Stimulated activated CD4-positive, alpha-beta T cell treated with anti-CD3 and anti-CD28 coated beads, Interleukin-15, amount 100 ng/mL, for 1 hour (primary cell): Measurements from ENCODE around the gene WHRN.

Source experiments
- DNase-seq, 2 donors: peaks; one replicate each; pipeline ENCODE4 v3.0.0-alpha.2; 2020; ENCODE audit warnings: low read depth in 1 of 2, low spot score in 1 of 2

The WHRN gene

GRCh38 chr9:114425126-114425525, 80.1 kb downstream of the WHRN start:
- DNase-seq: no peak

GRCh38 chr9:114424126-114424525, 81.1 kb downstream of the WHRN start:
- no peak for DNase-seq

- DNase-seq: no peak
These were observed 82.1 kb downstream of the WHRN start for GRCh38 chr9:114423181-114423580.

GRCh38 chr9:114421147-114421546, 84.1 kb downstream of the WHRN start:
- DNase-seq: no peak

GRCh38 chr9:114419796-114420195, 85.5 kb downstream of the WHRN start:
- no peak for DNase-seq

GRCh38 chr9:114418053-114418452, 87.2 kb downstream of the WHRN start:
- DNase-seq: no peak

GRCh38 chr9:114417511-114417910, 87.8 kb downstream of the WHRN start:
- no peak for DNase-seq

- no peak for DNase-seq
These were observed 88.4 kb downstream of the WHRN start for GRCh38 chr9:114416906-114417305.

- DNase-seq: no peak
These were observed 89.0 kb downstream of the WHRN start for GRCh38 chr9:114416290-114416689.

GRCh38 chr9:114414346-114414745, 90.9 kb downstream of the WHRN start:
- DNase-seq: no peak

GRCh38 chr9:114413861-114414301, 91.4 kb downstream of the WHRN start:
- no peak for DNase-seq

- DNase-seq: no peak
These were observed 93.1 kb downstream of the WHRN start for GRCh38 chr9:114412048-114412683.

- DNase-seq: no peak
These were observed 93.8 kb downstream of the WHRN start for GRCh38 chr9:114411452-114411851.

GRCh38 chr9:114410910-114411309, 94.4 kb downstream of the WHRN start:
- no peak for DNase-seq

GRCh38 chr9:114409842-114410241, 95.4 kb downstream of the WHRN start:
- no peak for DNase-seq

GRCh38 chr9:114409103-114409780, 96.0 kb downstream of the WHRN start:
- no peak for DNase-seq

- DNase-seq: no peak
These were observed 96.6 kb downstream of the WHRN start for GRCh38 chr9:114408645-114409044.

GRCh38 chr9:114407889-114408288, 97.4 kb downstream of the WHRN start:
- DNase-seq: no peak

- DNase-seq: no peak
These were observed 98.8 kb downstream of the WHRN start for GRCh38 chr9:114406441-114406840.

- peak; percentile 48 to 62 for DNase-seq
These were observed 99.8 kb downstream of the WHRN start for GRCh38 chr9:114405294-114406034.

GRCh38 chr9:114404531-114404930, 100.7 kb downstream of the WHRN start:
- DNase-seq: no peak

- DNase-seq: no peak
These were observed 102.0 kb downstream of the WHRN start for GRCh38 chr9:114403153-114403756.
